Kidney tubule cell (primary cell): ENCODE data around the gene IL6ST.

Experiments
- DNase-seq: peaks from one replicate; pipeline ENCODE4 v3.0.0-alpha.2; 2018; ENCODE audit warnings: low spot score

Gene IL6ST

GRCh38 chr5:55896663-55897062 lies 98.1 kb downstream of the IL6ST start:
- DNase-seq: no peak

- no peak for DNase-seq
Observed at GRCh38 chr5:55896238-55896637, 98.5 kb downstream of the IL6ST start.

- no peak for DNase-seq
Observed at GRCh38 chr5:55895346-55895745, 99.4 kb downstream of the IL6ST start.

- DNase-seq: no peak
Observed at GRCh38 chr5:55894135-55894534, 100.6 kb downstream of the IL6ST start.

- DNase-seq: no peak
Observed at GRCh38 chr5:55892479-55892878, 102.3 kb downstream of the IL6ST start.

GRCh38 chr5:55888205-55888604 lies 106.6 kb downstream of the IL6ST start:
- no peak for DNase-seq

GRCh38 chr5:55885359-55885758 lies 109.4 kb downstream of the IL6ST start:
- no peak for DNase-seq
